ENCODE measurements around the gene EPGN.

GRCh38 chr4:74331944-74332343 is 23.7 kb downstream of the EPGN start:
- TF ChIP-seq REST (IDR thresholded peaks at IDR 0.05; ENCODE audit: insufficient read depth in 1 of 2, low read depth in 2 of 2, low read length in 2 of 2) (no peak), SIN3A (IDR thresholded peaks at IDR 0.05; ENCODE audit: borderline replicate concordance, insufficient read depth, low read length) (no peak)
